GM23338 (cell line): Measurements from ENCODE around the gene TBC1D14. TPM values are rescaled to one million over a fixed set of nuclear protein-coding genes. Genes with fewer than 3 reads are reported as not detected.

ENCODE experiments used
- ATAC-seq: fragments of 200-7000 bp; cut with Tn5 transposase; 3 replicates; pipeline ENCODE4 v1.9.1; 2020
- DNase-seq: peaks from one replicate; pipeline ENCODE4 v3.0.0-alpha.2; 2015; ENCODE audit warnings: low spot score
- H2AFZ ChIP-seq: fragments of 200-600 bp; sonication (generic); 2 replicates; pipeline ENCODE4 v1.8.0; 2016; ENCODE audit warnings: antibody characterized with exemption, mild to moderate bottlenecking, moderate library complexity
- H3F3A ChIP-seq: fragments of 200-600 bp; sonication (generic); replicated peaks from 2 replicates; pipeline ENCODE4 v1.8.0; 2017; ENCODE audit warnings: antibody characterized with exemption, mixed run types, low read depth
- H3K27ac ChIP-seq: fragments of 200-600 bp; sonication (generic); 2 replicates; pipeline ENCODE4 v1.6.1; 2016; ENCODE audit warnings: low read depth
- H3K27me3 ChIP-seq: fragments of 200-600 bp; sonication (generic); 2 replicates; pipeline ENCODE4 v1.8.0; 2016; ENCODE audit warnings: mild to moderate bottlenecking, mixed run types, moderate library complexity; ENCODE audit not compliant: insufficient read depth
- H3K36me3 ChIP-seq: fragments of 200-600 bp; sonication (generic); 2 replicates; pipeline ENCODE4 v1.8.0; 2016; ENCODE audit warnings: mild to moderate bottlenecking; ENCODE audit not compliant: insufficient read depth
- H3K4me1 ChIP-seq: fragments of 200-600 bp; sonication (generic); 2 replicates; pipeline ENCODE4 v1.8.0; 2016; ENCODE audit warnings: mild to moderate bottlenecking, moderate library complexity; ENCODE audit not compliant: insufficient read depth
- H3K4me2 ChIP-seq: fragments of 200-600 bp; sonication (generic); 2 replicates; pipeline ENCODE4 v1.7.1; 2017; ENCODE audit warnings: mixed run types
- H3K4me3 ChIP-seq: fragments of 200-600 bp; sonication (generic); 2 replicates; pipeline ENCODE4 v1.6.1; 2016; ENCODE audit warnings: mixed run types
- H3K79me2 ChIP-seq: fragments of 200-600 bp; sonication (generic); replicated peaks from 2 replicates; pipeline ENCODE4 v1.8.0; 2017; ENCODE audit warnings: mild to moderate bottlenecking; ENCODE audit not compliant: insufficient read depth
- H3K9me2 ChIP-seq: fragments of 200-600 bp; sonication (generic); 2 replicates; pipeline ENCODE4 v1.8.0; 2017; ENCODE audit not compliant: insufficient read depth
- H4K20me1 ChIP-seq: fragments of 200-600 bp; sonication (generic); replicated peaks from 2 replicates; pipeline ENCODE4 v1.8.0; 2017; ENCODE audit warnings: mild to moderate bottlenecking; ENCODE audit not compliant: insufficient read depth
- H3K27ac Mint-ChIP-seq: 2 replicates; pipeline ENCODE4 v1.8.0; 2020; ENCODE audit warnings: inconsistent platforms, mild to moderate bottlenecking, moderate library complexity, mixed read lengths
- H3K27me3 Mint-ChIP-seq: 3 replicates; pipeline ENCODE4 v1.8.0; 2022; ENCODE audit warnings: low read depth, mild to moderate bottlenecking, moderate library complexity, mixed read lengths, inconsistent platforms; ENCODE audit not compliant: insufficient read depth, poor library complexity
- H3K36me3 Mint-ChIP-seq: 3 replicates; pipeline ENCODE4 v1.8.0; 2021; ENCODE audit warnings: low read depth, mild to moderate bottlenecking, inconsistent platforms, moderate library complexity, mixed read lengths
- H3K4me1 Mint-ChIP-seq: 3 replicates; pipeline ENCODE4 v1.8.0; 2020; ENCODE audit warnings: mild to moderate bottlenecking, inconsistent platforms, mixed read lengths
- H3K4me3 Mint-ChIP-seq: 3 replicates; pipeline ENCODE4 v1.8.0; 2021; ENCODE audit warnings: moderate library complexity, mild to moderate bottlenecking, inconsistent platforms, mixed read lengths
- H3K9me3 Mint-ChIP-seq: 3 replicates; pipeline ENCODE4 v1.8.0; 2020; ENCODE audit warnings: moderate library complexity, mild to moderate bottlenecking, inconsistent platforms, mixed read lengths
- EZH2 ChIP-seq: fragments of 200-600 bp; sonication (generic); IDR thresholded peaks from one replicate; pipeline ENCODE4 v1.8.0; 2017; ENCODE audit warnings: antibody characterized with exemption, mild to moderate bottlenecking, low read depth; ENCODE audit not compliant: unreplicated experiment
- NANOG ChIP-seq: IDR thresholded peaks from 2 replicates; pipeline ENCODE4 v1.6.1; 2016; ENCODE audit warnings: antibody characterized with exemption, borderline replicate concordance
- POLR2AphosphoS5 ChIP-seq: IDR thresholded peaks from 2 replicates; pipeline ENCODE4 v1.6.1; 2016; ENCODE audit warnings: antibody characterized with exemption, low read depth
- ZNF114 ChIP-seq: fragments of 250-450 bp; sonication (Bioruptor Pico); IDR thresholded peaks from 2 replicates; pipeline ENCODE4 v1.5.0; 2020; ENCODE audit warnings: mild to moderate bottlenecking, moderate library complexity
- ZNF331 ChIP-seq: fragments of 250-450 bp; sonication (Bioruptor Pico); IDR thresholded peaks from 2 replicates; pipeline ENCODE4 v1.5.0; 2020; ENCODE audit warnings: low read depth, mild to moderate bottlenecking, moderate library complexity
- polyA plus RNA-seq: library from polyadenylated mRNA; unstranded; fragments of >200 nt; fragmentation: Nextera tagmentation; extraction: Ambion mirVana; gene quantifications from 2 replicates; pipeline ENCODE4 v1.2.1, GENCODE V29; 2016
- total RNA-seq: library from RNA; depleted of rRNA; stranded (reverse); fragments of >200 nt; shearing (Covaris generic); gene quantifications from 2 replicates; pipeline ENCODE4 v1.2.3, GENCODE V29; 2014
- TF ChIP-seq, protein P1 (sequence below), 2 experiments: fragments of 200-600 bp in 1 of 2; sonication (generic) in 1 of 2; conservative IDR thresholded peaks; 2 replicates each; pipeline versions ENCODE4 v1.5.1 to v1.6.1; 2016 to 2017; ENCODE audit warnings: antibody characterized with exemption in 2 of 2, low read depth in 2 of 2, mild to moderate bottlenecking in 2 of 2, moderate library complexity in 1 of 2
- TF ChIP-seq, protein P2 (sequence below): IDR thresholded peaks from one replicate; pipeline ENCODE4 v1.6.1; 2018; ENCODE audit warnings: antibody characterized with exemption; ENCODE audit not compliant: unreplicated experiment
- TF ChIP-seq, protein P3 (sequence below): IDR thresholded peaks from 2 replicates; pipeline ENCODE4 v1.6.1; 2016; ENCODE audit warnings: antibody characterized with exemption
- TF ChIP-seq, protein P4 (sequence below): fragments of 250-450 bp; sonication (Bioruptor Pico); IDR thresholded peaks from 2 replicates; pipeline ENCODE4 v1.5.0; 2020; ENCODE audit warnings: mild to moderate bottlenecking, moderate library complexity

Gene TBC1D14
- total and polyA plus RNA-seq, 2 experiments from 2014 or later: 18.2 to 59.7 TPM

DNA sequence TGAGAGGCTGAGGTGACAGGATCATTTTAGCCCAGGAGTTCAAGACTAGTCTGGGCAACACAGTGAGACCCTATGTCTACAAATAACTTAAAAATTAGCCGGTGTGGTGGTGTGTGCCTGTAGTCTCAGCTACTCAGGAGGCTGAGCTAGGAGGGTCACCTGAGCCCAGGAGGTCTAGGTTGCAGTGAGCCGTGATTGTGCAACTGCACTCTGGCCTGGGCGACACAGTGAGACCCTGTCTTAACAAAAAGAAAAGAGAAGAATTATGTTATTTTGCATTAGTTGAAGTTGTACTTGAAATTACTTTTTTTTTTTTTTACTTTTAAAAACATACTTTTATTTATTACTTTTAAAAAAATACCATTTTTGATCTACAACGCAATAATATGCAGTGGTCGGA, 111.7 kb downstream of the TBC1D14 start (continued):
- TF ChIP-seq, protein P1, sequence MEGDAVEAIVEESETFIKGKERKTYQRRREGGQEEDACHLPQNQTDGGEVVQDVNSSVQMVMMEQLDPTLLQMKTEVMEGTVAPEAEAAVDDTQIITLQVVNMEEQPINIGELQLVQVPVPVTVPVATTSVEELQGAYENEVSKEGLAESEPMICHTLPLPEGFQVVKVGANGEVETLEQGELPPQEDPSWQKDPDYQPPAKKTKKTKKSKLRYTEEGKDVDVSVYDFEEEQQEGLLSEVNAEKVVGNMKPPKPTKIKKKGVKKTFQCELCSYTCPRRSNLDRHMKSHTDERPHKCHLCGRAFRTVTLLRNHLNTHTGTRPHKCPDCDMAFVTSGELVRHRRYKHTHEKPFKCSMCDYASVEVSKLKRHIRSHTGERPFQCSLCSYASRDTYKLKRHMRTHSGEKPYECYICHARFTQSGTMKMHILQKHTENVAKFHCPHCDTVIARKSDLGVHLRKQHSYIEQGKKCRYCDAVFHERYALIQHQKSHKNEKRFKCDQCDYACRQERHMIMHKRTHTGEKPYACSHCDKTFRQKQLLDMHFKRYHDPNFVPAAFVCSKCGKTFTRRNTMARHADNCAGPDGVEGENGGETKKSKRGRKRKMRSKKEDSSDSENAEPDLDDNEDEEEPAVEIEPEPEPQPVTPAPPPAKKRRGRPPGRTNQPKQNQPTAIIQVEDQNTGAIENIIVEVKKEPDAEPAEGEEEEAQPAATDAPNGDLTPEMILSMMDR (conservative IDR thresholded peaks at IDR 0.05; ENCODE audit: low read depth in 2 of 2): no peak
- TF ChIP-seq ZNF114 (CRISPR knock-in tag): no peak

DNA sequence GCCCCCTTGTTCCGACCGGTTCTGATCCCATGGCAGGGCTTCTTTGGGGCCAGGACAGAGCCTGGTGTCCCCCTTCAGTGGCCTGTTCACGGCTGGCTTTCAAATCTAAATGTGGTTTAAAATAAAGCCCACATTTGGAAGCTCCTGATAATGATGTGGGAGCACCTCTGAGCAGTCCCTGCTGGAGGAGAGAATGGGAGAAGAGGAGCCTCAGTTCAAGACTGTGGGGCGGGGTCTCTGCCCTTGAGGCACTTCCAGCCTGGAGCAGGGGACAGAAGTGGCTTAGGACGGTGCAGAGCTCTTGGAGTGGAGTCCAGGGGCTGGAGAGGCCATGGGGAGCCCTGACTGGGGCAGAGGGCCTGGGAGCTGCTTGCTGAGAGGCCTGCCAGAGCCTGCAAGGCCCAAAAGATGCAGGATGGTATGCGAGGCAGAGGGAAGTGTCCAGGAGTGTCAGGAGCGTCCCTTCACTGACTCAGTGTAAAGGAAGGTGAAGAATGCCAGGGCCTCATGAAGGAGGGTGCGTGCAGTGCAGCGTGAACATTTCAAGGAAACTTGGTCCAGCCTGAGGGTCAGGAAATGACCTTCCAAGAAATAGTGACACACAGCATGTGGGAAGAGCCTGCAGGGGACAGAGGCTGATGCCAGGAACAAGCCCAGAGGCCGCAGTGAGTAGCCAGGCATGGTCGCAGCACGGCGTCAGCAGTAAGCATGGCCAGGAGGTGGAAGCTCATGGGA, 112.5 kb downstream of the TBC1D14 start:
- H3K4me3 ChIP-seq: no peak overlapping the region
- no peaks in the 10 kb centered on the region for H3K36me3 ChIP-seq
- no peak overlapping the region for H3K4me2 ChIP-seq
- H3K27ac ChIP-seq: peak overlapping the region; percentile 32; the same call in 1 of the 2 replicates
- H3K4me1 ChIP-seq: no peaks in the 10 kb centered on the region; the same call in 1 of the 2 replicates
- Mint-ChIP-seq H3K4me1 (peaks cover 36% of the 10 kb centered on the region), H3K4me3 (no peak overlapping the region), H3K36me3 (peaks cover 58% of the 10 kb centered on the region), H3K27ac (no peak overlapping the region), H3K27me3 (peaks cover 8% of the 10 kb centered on the region), H3K9me3 (no peaks in the 10 kb centered on the region; the same call in 2 of the 3 replicates)
- H2AFZ ChIP-seq: no peak overlapping the region
- peaks cover 11% of the 10 kb centered on the region for H4K20me1 ChIP-seq
- no peaks in the 10 kb centered on the region for H3K27me3 ChIP-seq
- no peaks in the 10 kb centered on the region for H3K9me2 ChIP-seq
- ATAC-seq (no peak), DNase-seq (no peak)
- H3F3A ChIP-seq: no peaks in the 10 kb centered on the region
- peaks cover 6% of the 10 kb centered on the region for H3K79me2 ChIP-seq
- no peak for TF ChIP-seq NANOG
- no peak for TF ChIP-seq EZH2
- TF ChIP-seq ZNF331: no peak
- TF ChIP-seq, protein P2, sequence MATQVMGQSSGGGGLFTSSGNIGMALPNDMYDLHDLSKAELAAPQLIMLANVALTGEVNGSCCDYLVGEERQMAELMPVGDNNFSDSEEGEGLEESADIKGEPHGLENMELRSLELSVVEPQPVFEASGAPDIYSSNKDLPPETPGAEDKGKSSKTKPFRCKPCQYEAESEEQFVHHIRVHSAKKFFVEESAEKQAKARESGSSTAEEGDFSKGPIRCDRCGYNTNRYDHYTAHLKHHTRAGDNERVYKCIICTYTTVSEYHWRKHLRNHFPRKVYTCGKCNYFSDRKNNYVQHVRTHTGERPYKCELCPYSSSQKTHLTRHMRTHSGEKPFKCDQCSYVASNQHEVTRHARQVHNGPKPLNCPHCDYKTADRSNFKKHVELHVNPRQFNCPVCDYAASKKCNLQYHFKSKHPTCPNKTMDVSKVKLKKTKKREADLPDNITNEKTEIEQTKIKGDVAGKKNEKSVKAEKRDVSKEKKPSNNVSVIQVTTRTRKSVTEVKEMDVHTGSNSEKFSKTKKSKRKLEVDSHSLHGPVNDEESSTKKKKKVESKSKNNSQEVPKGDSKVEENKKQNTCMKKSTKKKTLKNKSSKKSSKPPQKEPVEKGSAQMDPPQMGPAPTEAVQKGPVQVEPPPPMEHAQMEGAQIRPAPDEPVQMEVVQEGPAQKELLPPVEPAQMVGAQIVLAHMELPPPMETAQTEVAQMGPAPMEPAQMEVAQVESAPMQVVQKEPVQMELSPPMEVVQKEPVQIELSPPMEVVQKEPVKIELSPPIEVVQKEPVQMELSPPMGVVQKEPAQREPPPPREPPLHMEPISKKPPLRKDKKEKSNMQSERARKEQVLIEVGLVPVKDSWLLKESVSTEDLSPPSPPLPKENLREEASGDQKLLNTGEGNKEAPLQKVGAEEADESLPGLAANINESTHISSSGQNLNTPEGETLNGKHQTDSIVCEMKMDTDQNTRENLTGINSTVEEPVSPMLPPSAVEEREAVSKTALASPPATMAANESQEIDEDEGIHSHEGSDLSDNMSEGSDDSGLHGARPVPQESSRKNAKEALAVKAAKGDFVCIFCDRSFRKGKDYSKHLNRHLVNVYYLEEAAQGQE: no peak
- TF ChIP-seq POLR2AphosphoS5: no peak
- TF ChIP-seq, protein P3, sequence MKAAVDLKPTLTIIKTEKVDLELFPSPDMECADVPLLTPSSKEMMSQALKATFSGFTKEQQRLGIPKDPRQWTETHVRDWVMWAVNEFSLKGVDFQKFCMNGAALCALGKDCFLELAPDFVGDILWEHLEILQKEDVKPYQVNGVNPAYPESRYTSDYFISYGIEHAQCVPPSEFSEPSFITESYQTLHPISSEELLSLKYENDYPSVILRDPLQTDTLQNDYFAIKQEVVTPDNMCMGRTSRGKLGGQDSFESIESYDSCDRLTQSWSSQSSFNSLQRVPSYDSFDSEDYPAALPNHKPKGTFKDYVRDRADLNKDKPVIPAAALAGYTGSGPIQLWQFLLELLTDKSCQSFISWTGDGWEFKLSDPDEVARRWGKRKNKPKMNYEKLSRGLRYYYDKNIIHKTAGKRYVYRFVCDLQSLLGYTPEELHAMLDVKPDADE: no peak
- TF ChIP-seq, protein P4, sequence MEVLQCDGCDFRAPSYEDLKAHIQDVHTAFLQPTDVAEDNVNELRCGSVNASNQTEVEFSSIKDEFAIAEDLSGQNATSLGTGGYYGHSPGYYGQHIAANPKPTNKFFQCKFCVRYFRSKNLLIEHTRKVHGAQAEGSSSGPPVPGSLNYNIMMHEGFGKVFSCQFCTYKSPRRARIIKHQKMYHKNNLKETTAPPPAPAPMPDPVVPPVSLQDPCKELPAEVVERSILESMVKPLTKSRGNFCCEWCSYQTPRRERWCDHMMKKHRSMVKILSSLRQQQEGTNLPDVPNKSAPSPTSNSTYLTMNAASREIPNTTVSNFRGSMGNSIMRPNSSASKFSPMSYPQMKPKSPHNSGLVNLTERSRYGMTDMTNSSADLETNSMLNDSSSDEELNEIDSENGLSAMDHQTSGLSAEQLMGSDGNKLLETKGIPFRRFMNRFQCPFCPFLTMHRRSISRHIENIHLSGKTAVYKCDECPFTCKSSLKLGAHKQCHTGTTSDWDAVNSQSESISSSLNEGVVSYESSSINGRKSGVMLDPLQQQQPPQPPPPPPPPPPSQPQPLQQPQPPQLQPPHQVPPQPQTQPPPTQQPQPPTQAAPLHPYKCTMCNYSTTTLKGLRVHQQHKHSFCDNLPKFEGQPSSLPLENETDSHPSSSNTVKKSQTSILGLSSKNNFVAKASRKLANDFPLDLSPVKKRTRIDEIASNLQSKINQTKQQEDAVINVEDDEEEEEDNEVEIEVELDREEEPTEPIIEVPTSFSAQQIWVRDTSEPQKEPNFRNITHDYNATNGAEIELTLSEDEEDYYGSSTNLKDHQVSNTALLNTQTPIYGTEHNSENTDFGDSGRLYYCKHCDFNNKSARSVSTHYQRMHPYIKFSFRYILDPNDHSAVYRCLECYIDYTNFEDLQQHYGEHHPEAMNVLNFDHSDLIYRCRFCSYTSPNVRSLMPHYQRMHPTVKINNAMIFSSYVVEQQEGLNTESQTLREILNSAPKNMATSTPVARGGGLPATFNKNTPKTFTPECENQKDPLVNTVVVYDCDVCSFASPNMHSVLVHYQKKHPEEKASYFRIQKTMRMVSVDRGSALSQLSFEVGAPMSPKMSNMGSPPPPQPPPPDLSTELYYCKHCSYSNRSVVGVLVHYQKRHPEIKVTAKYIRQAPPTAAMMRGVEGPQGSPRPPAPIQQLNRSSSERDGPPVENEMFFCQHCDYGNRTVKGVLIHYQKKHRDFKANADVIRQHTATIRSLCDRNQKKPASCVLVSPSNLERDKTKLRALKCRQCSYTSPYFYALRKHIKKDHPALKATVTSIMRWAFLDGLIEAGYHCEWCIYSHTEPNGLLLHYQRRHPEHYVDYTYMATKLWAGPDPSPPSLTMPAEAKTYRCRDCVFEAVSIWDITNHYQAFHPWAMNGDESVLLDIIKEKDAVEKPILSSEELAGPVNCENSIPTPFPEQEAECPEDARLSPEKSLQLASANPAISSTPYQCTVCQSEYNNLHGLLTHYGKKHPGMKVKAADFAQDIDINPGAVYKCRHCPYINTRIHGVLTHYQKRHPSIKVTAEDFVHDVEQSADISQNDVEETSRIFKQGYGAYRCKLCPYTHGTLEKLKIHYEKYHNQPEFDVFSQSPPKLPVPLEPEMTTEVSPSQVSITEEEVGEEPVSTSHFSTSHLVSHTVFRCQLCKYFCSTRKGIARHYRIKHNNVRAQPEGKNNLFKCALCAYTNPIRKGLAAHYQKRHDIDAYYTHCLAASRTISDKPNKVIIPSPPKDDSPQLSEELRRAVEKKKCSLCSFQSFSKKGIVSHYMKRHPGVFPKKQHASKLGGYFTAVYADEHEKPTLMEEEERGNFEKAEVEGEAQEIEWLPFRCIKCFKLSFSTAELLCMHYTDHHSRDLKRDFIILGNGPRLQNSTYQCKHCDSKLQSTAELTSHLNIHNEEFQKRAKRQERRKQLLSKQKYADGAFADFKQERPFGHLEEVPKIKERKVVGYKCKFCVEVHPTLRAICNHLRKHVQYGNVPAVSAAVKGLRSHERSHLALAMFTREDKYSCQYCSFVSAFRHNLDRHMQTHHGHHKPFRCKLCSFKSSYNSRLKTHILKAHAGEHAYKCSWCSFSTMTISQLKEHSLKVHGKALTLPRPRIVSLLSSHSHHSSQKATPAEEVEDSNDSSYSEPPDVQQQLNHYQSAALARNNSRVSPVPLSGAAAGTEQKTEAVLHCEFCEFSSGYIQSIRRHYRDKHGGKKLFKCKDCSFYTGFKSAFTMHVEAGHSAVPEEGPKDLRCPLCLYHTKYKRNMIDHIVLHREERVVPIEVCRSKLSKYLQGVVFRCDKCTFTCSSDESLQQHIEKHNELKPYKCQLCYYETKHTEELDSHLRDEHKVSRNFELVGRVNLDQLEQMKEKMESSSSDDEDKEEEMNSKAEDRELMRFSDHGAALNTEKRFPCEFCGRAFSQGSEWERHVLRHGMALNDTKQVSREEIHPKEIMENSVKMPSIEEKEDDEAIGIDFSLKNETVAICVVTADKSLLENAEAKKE: no peak
